Measurements from ENCODE around the gene OR52E6.
A peak's percentile ranks its signal among the peaks of the same experiment; 100 is the strongest.

- TF ChIP-seq YY1 (IDR thresholded peaks at IDR 0.05; ENCODE audit: low read depth) (no peak), EGR1 (IDR thresholded peaks at IDR 0.05) (no peak), EP300 (IDR thresholded peaks at IDR 0.05; ENCODE audit: borderline replicate concordance) (no peak), MAX (IDR thresholded peaks at IDR 0.05) (no peak), USF1 (IDR thresholded peaks at IDR 0.05) (no peak), TAF1 (IDR thresholded peaks at IDR 0.05; ENCODE audit: low read depth) (no peak), CEBPB (IDR thresholded peaks at IDR 0.05) (no peak), TCF12 (IDR thresholded peaks at IDR 0.05; ENCODE audit: low read depth) (no peak), TEAD4 (IDR thresholded peaks at IDR 0.05) (no peak), RAD21 (IDR thresholded peaks at IDR 0.05; ENCODE audit: low read depth) (peak; percentile 84), NFIC (IDR thresholded peaks at IDR 0.05) (no peak), REST (IDR thresholded peaks at IDR 0.05; ENCODE audit: low read depth) (no peak), FOXM1 (IDR thresholded peaks at IDR 0.05; ENCODE audit: borderline replicate concordance, low read depth) (no peak)
These were observed 33.1 kb downstream of the OR52E6 start, which contains the start of gene OR52N2 for GRCh38 chr11:5808500-5809121.
